H1 (cell line): ENCODE results near the gene SIAH3. TPM values are rescaled to one million over a fixed set of nuclear protein-coding genes. Genes with fewer than 3 reads are reported as not detected.

Experiments
- CHD7 ChIP-seq: fragments of 300-600 bp; sonication (generic); IDR thresholded peaks from 2 replicates; pipeline ENCODE4 v1.7.1; 2012; ENCODE audit warnings: low read length, moderate library complexity, mild to moderate bottlenecking, inconsistent platforms; ENCODE audit not compliant: insufficient replicate concordance
- CTBP2 ChIP-seq: IDR thresholded peaks from 2 replicates; pipeline ENCODE4 v1.7.0; 2011; ENCODE audit warnings: borderline replicate concordance, mild to moderate bottlenecking, moderate library complexity, mixed read lengths, low read length; ENCODE audit not compliant: insufficient read depth, insufficient read length
- CTCF ChIP-seq, 3 experiments: IDR thresholded peaks; 1 replicate in 2 of 3; 2 replicates in 1 of 3; pipeline versions ENCODE4 v1.5.1 to v1.6.1; 2011; ENCODE audit warnings: low read length in 3 of 3, mild to moderate bottlenecking in 3 of 3, inconsistent platforms in 2 of 3, low read depth in 1 of 3, moderate library complexity in 1 of 3; ENCODE audit not compliant: insufficient read depth in 1 of 3; ENCODE audit errors: control extremely low read depth in 1 of 3
- RAD21 ChIP-seq, 2 experiments: IDR thresholded peaks in 1 of 2; conservative IDR thresholded peaks in 1 of 2; 2 replicates each; pipeline ENCODE4 v1.6.1; 2011; ENCODE audit warnings: low read depth in 2 of 2, low read length in 2 of 2, improper control_type of control experiment in 1 of 2, inconsistent platforms in 1 of 2, mild to moderate bottlenecking in 1 of 2, moderate library complexity in 1 of 2
- RFX5 ChIP-seq: IDR thresholded peaks from 2 replicates; pipeline ENCODE4 v1.6.1; 2011; ENCODE audit warnings: low read depth, low read length, improper control_type of control experiment, borderline replicate concordance
- TBP ChIP-seq: IDR thresholded peaks from 2 replicates; pipeline ENCODE4 v1.6.1; 2011; ENCODE audit warnings: low read depth, low read length, improper control_type of control experiment
- polyA plus RNA-seq, 7 experiments: library from polyadenylated mRNA; depleted of rRNA in 3 of 7; stranded (reverse) in 5 of 7; unstranded in 2 of 7; fragments of >200 nt in 5 of 7; fragments of 200-250 nt in 2 of 7; gene quantifications; 1 replicate in 5 of 7; 2 replicates in 1 of 7; 4 replicates in 1 of 7; pipeline versions ENCODE4 v1.2.1 to v1.2.3, GENCODE V29; 2011 to 2013; ENCODE audit warnings: missing spikeins in 2 of 7, mixed read lengths in 2 of 7
- total RNA-seq: library from RNA; stranded (reverse); fragmentation: NEBNext Ultra II Directional; extraction: Animal tissue kit (Norgen Biotek cat#: 25700); gene quantifications from 2 replicates; pipeline ENCODE4 v1.2.1, GENCODE V29; 2021

The SIAH3 gene
- total and polyA plus RNA-seq, 2 of the 8 experiments (the other 6 are each of a cell fraction or from before 2014, with no cell fraction given), result 0.15 to 0.17 TPM

GRCh38 chr13:45817833-45818232 lies 33.7 kb downstream of the SIAH3 start (continued):
- TF ChIP-seq CHD7, result no peak
- TF ChIP-seq CTCF (IDR thresholded peaks at IDR 0.05; ENCODE audit: control extremely low read depth in 1 of 3, insufficient read depth in 1 of 3, low read depth in 1 of 3, low read length in 3 of 3), result peak in 2 of 3 experiments; percentile 62 to 66; a peak in 3 of 4 replicates
- no peak for TF ChIP-seq RFX5
- no peak for TF ChIP-seq TBP
- TF ChIP-seq RAD21 (IDR thresholded peaks at IDR 0.05 in 1 of 2, conservative IDR thresholded peaks at IDR 0.05 in 1 of 2; ENCODE audit: low read depth in 2 of 2, low read length in 2 of 2), result peak; percentile 72 to 81
- TF ChIP-seq CTBP2, result no peak
